Hepatocyte (in vitro differentiated cells): ENCODE results near the gene MED13L. TPM values are rescaled to one million over a fixed set of nuclear protein-coding genes. Genes with fewer than 3 reads are reported as not detected.

Experiments used
- DNase-seq: peaks from one replicate; pipeline ENCODE4 v3.0.0-alpha.2; 2016; ENCODE audit warnings: low spot score
- H2AFZ ChIP-seq: fragments of 200-600 bp; sonication (generic); 2 replicates; pipeline ENCODE4 v1.6.0; 2016; ENCODE audit warnings: antibody characterized with exemption, mild to moderate bottlenecking
- H3K27ac ChIP-seq: fragments of 200-600 bp; sonication (generic); 2 replicates; pipeline ENCODE4 v1.5.1; 2016; ENCODE audit warnings: mild to moderate bottlenecking
- H3K27me3 ChIP-seq: fragments of 200-600 bp; sonication (generic); 2 replicates; pipeline ENCODE4 v1.6.1; 2016
- H3K36me3 ChIP-seq: fragments of 200-600 bp; sonication (generic); replicated peaks from 2 replicates; pipeline ENCODE4 v1.5.1; 2016; ENCODE audit warnings: low read depth; ENCODE audit not compliant: insufficient read depth
- H3K4me1 ChIP-seq: fragments of 200-600 bp; sonication (generic); 2 replicates; pipeline ENCODE4 v1.5.1; 2016; ENCODE audit warnings: mild to moderate bottlenecking, moderate library complexity; ENCODE audit not compliant: insufficient read depth
- H3K4me2 ChIP-seq: fragments of 200-600 bp; sonication (generic); 2 replicates; pipeline ENCODE4 v1.6.0; 2016
- H3K4me3 ChIP-seq: fragments of 200-600 bp; sonication (generic); 2 replicates; pipeline ENCODE4 v1.5.1; 2016; ENCODE audit warnings: mild to moderate bottlenecking
- H3K79me2 ChIP-seq: fragments of 200-600 bp; sonication (generic); 2 replicates; pipeline ENCODE4 v1.6.0; 2017; ENCODE audit warnings: mild to moderate bottlenecking
- H3K9me2 ChIP-seq: fragments of 200-600 bp; sonication (generic); replicated peaks from 2 replicates; pipeline ENCODE4 v1.6.0; 2017; ENCODE audit warnings: mild to moderate bottlenecking; ENCODE audit not compliant: insufficient read depth
- H3K9me3 ChIP-seq: fragments of 200-600 bp; sonication (generic); 2 replicates; pipeline ENCODE4 v1.5.1; 2016; ENCODE audit warnings: low read depth, mild to moderate bottlenecking
- H4K20me1 ChIP-seq: fragments of 200-600 bp; sonication (generic); 2 replicates; pipeline ENCODE4 v1.6.0; 2016; ENCODE audit warnings: mild to moderate bottlenecking; ENCODE audit not compliant: insufficient read depth, poor library complexity, severe bottlenecking
- EZH2 ChIP-seq: fragments of 200-600 bp; sonication (generic); IDR thresholded peaks from 2 replicates; pipeline ENCODE4 v1.6.1; 2016; ENCODE audit warnings: antibody characterized with exemption, mild to moderate bottlenecking, borderline replicate concordance
- EZH2phosphoT487 ChIP-seq: fragments of 200-600 bp; sonication (generic); IDR thresholded peaks from one replicate; pipeline ENCODE4 v1.6.1; 2018; ENCODE audit warnings: antibody characterized with exemption, mild to moderate bottlenecking, low read depth, moderate library complexity; ENCODE audit not compliant: unreplicated experiment, severe bottlenecking
- whole genome bisulfite sequencing: methylation state at CpG from one replicate; pipeline ENCODE4 v1.1.6; 2016; ENCODE audit warnings: low lambda C conversion rate; ENCODE audit errors: missing lambda C conversion rate; 5-methylcytosine and 5-hydroxymethylcytosine counted together
- polyA plus RNA-seq: library from polyadenylated mRNA; unstranded; fragments of >200 nt; fragmentation: Nextera tagmentation; extraction: Ambion mirVana; gene quantifications from 2 replicates; pipeline ENCODE4 v1.2.1, GENCODE V29; 2016
- total RNA-seq: library from RNA; depleted of rRNA; stranded (reverse); fragments of >200 nt; gene quantifications from 2 replicates; pipeline ENCODE4 v1.2.3, GENCODE V29; 2014
- TF ChIP-seq, protein P1 (sequence below): fragments of 200-600 bp; sonication (generic); IDR thresholded peaks from 2 replicates; pipeline ENCODE4 v1.5.1; 2016; ENCODE audit warnings: antibody characterized with exemption, mild to moderate bottlenecking; ENCODE audit not compliant: poor library complexity

Gene MED13L
- total and polyA plus RNA-seq, 2 experiments from 2014 or later, result 23.7 to 135 TPM

DNA sequence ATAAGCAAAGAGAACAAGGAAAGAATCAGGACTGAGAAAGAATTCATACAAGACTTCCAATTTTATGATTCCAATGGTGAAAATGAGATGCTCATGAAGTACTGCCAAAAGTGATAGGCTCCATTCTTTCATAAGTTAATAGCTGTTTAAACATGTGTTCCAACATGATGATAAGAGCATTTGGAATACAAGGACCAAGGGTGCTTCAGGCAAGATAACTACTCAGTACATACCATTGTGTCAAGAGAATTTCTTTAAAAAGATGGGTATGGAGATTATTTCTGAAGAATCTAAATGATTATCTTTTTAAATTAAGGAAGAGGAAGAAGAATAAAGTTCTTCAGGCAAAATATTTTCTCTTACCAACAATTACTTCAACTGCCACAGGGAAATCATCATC, 258.1 kb downstream of the MED13L start:
- Histone ChIP-seq H3K4me2 (no peak overlapping the region), H3K27ac (no peak overlapping the region), H3K79me2 (peaks cover 26% of the 10 kb centered on the region), H3K27me3 (no peaks in the 10 kb centered on the region), H3K36me3 (no peaks in the 10 kb centered on the region), H4K20me1 (peaks cover 28% of the 10 kb centered on the region), H3K9me2 (no peaks in the 10 kb centered on the region), H3K9me3 (no peaks in the 10 kb centered on the region), H3K4me1 (no peaks in the 10 kb centered on the region), H2AFZ (no peak overlapping the region), H3K4me3 (no peak overlapping the region)
- TF ChIP-seq EZH2phosphoT487, result no peak
- DNase-seq, result no peak

GRCh38 chr12:116018282-116018681, 259.2 kb downstream of the MED13L start:
- Histone ChIP-seq H3K9me3 (no peaks in the 10 kb centered on the region), H3K27ac (no peak overlapping the region), H3K4me1 (no peaks in the 10 kb centered on the region), H3K27me3 (no peaks in the 10 kb centered on the region), H3K9me2 (no peaks in the 10 kb centered on the region), H4K20me1 (peaks cover 18% of the 10 kb centered on the region), H3K79me2 (peaks cover 15% of the 10 kb centered on the region), H3K4me3 (no peak overlapping the region), H2AFZ (no peak overlapping the region), H3K4me2 (no peak overlapping the region), H3K36me3 (no peaks in the 10 kb centered on the region)
- DNase-seq, result no peak
- WGBS, result 76% methylated on average over 2 of the region's 2 CpGs
- TF ChIP-seq EZH2phosphoT487 (no peak), EZH2 (no peak)
- TF ChIP-seq, protein P1, sequence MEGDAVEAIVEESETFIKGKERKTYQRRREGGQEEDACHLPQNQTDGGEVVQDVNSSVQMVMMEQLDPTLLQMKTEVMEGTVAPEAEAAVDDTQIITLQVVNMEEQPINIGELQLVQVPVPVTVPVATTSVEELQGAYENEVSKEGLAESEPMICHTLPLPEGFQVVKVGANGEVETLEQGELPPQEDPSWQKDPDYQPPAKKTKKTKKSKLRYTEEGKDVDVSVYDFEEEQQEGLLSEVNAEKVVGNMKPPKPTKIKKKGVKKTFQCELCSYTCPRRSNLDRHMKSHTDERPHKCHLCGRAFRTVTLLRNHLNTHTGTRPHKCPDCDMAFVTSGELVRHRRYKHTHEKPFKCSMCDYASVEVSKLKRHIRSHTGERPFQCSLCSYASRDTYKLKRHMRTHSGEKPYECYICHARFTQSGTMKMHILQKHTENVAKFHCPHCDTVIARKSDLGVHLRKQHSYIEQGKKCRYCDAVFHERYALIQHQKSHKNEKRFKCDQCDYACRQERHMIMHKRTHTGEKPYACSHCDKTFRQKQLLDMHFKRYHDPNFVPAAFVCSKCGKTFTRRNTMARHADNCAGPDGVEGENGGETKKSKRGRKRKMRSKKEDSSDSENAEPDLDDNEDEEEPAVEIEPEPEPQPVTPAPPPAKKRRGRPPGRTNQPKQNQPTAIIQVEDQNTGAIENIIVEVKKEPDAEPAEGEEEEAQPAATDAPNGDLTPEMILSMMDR, result no peak

GRCh38 chr12:116015525-116015924, 262.0 kb downstream of the MED13L start:
- Histone ChIP-seq H3K79me2 (no peaks in the 10 kb centered on the region), H2AFZ (no peak overlapping the region), H3K4me2 (no peak overlapping the region), H3K4me1 (no peaks in the 10 kb centered on the region), H3K27ac (no peak overlapping the region), H3K9me2 (no peaks in the 10 kb centered on the region), H3K36me3 (no peaks in the 10 kb centered on the region), H3K9me3 (no peaks in the 10 kb centered on the region), H3K27me3 (no peaks in the 10 kb centered on the region), H3K4me3 (no peak overlapping the region), H4K20me1 (peaks cover 4% of the 10 kb centered on the region)
- 30% methylated on average over 1 of the region's 1 CpG for WGBS
- DNase-seq, result peak; percentile 71
- no peak for TF ChIP-seq EZH2phosphoT487
- TF ChIP-seq, protein P1, result peak; percentile 72

DNA sequence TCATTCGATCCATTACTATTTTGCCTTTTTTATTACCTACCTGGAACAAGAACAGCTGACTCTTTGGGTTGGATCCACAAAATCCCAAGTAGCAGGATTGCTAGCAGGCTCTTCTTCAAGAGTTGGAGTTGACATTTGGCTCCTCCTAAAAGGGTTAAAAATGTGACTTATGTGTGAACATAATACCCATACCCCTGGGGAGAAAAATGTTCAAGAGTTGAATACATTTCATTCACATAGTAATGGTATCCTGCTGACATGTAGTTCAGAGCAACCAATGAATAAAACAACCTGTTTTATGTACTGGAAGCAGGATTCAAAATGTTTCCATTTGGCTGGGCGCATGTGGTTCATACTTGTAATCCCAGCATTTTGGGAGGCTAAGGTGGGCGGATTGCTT, 264.7 kb downstream of the MED13L start:
- 93% methylated on average over 3 of the region's 3 CpGs for WGBS
- Histone ChIP-seq H3K27ac (no peak overlapping the region), H2AFZ (no peak overlapping the region), H3K4me2 (no peak overlapping the region), H3K9me2 (no peaks in the 10 kb centered on the region), H3K79me2 (no peaks in the 10 kb centered on the region), H4K20me1 (peaks cover 4% of the 10 kb centered on the region), H3K4me3 (no peak overlapping the region), H3K9me3 (no peaks in the 10 kb centered on the region), H3K4me1 (no peaks in the 10 kb centered on the region), H3K36me3 (no peaks in the 10 kb centered on the region), H3K27me3 (no peaks in the 10 kb centered on the region)
- no peak for TF ChIP-seq EZH2
- TF ChIP-seq EZH2phosphoT487, result no peak
- TF ChIP-seq, protein P1, result no peak
- DNase-seq, result no peak
